MM.1S (cell line): ENCODE results near the gene DNAAF3.
A peak's percentile ranks its signal among the peaks of the same experiment; 100 is the strongest.

Experiments used
- DNase-seq: peaks from one replicate; pipeline ENCODE4 v3.0.0-alpha.2; 2015
- H2AFZ ChIP-seq: fragments of 300-600 bp; sonication (generic); 2 replicates; pipeline ENCODE4 v1.6.0; 2016; ENCODE audit warnings: antibody characterized with exemption, low read length
- H3F3A ChIP-seq: fragments of 300-600 bp; sonication (generic); 2 replicates; pipeline ENCODE4 v1.6.1; 2016; ENCODE audit warnings: mild to moderate bottlenecking, antibody characterized with exemption, low read length, moderate library complexity, mixed read lengths; ENCODE audit not compliant: insufficient read depth
- H3K27ac ChIP-seq: fragments of 300-600 bp; sonication (generic); 2 replicates; pipeline ENCODE4 v1.5.1; 2016; ENCODE audit warnings: mild to moderate bottlenecking, low read length
- H3K27me3 ChIP-seq: fragments of 300-600 bp; sonication (generic); replicated peaks from 2 replicates; pipeline ENCODE4 v1.6.0; 2016; ENCODE audit warnings: low read length; ENCODE audit not compliant: insufficient read depth
- H3K36me3 ChIP-seq: fragments of 300-600 bp; sonication (generic); replicated peaks from 2 replicates; pipeline ENCODE4 v1.6.1; 2016; ENCODE audit warnings: mild to moderate bottlenecking, low read length, mixed read lengths; ENCODE audit not compliant: insufficient read depth
- H3K4me1 ChIP-seq: fragments of 300-600 bp; sonication (generic); 2 replicates; pipeline ENCODE4 v1.6.1; 2016; ENCODE audit warnings: low read length, mixed read lengths
- H3K4me2 ChIP-seq: fragments of 300-600 bp; sonication (generic); 2 replicates; pipeline ENCODE4 v1.6.0; 2016; ENCODE audit warnings: low read depth, low read length
- H3K4me3 ChIP-seq: fragments of 300-600 bp; sonication (generic); 2 replicates; pipeline ENCODE4 v1.5.1; 2016; ENCODE audit warnings: low read length, mixed read lengths
- H3K79me2 ChIP-seq: fragments of 300-600 bp; sonication (generic); 2 replicates; pipeline ENCODE4 v1.6.1; 2016; ENCODE audit warnings: mixed run types, low read length, mixed read lengths
- H3K9ac ChIP-seq: fragments of 300-600 bp; sonication (generic); 2 replicates; pipeline ENCODE4 v1.6.1; 2016; ENCODE audit warnings: low read length, mixed read lengths
- H3K9me2 ChIP-seq: fragments of 300-600 bp; sonication (generic); replicated peaks from 2 replicates; pipeline ENCODE4 v1.6.1; 2016; ENCODE audit warnings: mild to moderate bottlenecking, low read length, mixed read lengths; ENCODE audit not compliant: insufficient read depth
- H3K9me3 ChIP-seq: fragments of 300-600 bp; sonication (generic); replicated peaks from 2 replicates; pipeline ENCODE4 v1.6.1; 2016; ENCODE audit warnings: mild to moderate bottlenecking, low read length, mixed read lengths; ENCODE audit not compliant: insufficient read depth
- H4K20me1 ChIP-seq: fragments of 300-600 bp; sonication (generic); 2 replicates; pipeline ENCODE4 v1.6.1; 2016; ENCODE audit warnings: mild to moderate bottlenecking, low read length, moderate library complexity, mixed read lengths; ENCODE audit not compliant: insufficient read depth
- EZH2 ChIP-seq: fragments of 300-600 bp; sonication (generic); optimal IDR thresholded peaks from 2 replicates; pipeline ENCODE3; 2017; ENCODE audit warnings: low read depth, mild to moderate bottlenecking, antibody characterized with exemption, low read length, mixed read lengths
- EZH2phosphoT487 ChIP-seq: fragments of 300-600 bp; sonication (generic); IDR thresholded peaks from 2 replicates; pipeline ENCODE4 v1.6.1; 2018; ENCODE audit warnings: antibody characterized with exemption, low read length
- TF ChIP-seq, protein P1 (sequence below): fragments of 300-600 bp; sonication (generic); IDR thresholded peaks from 2 replicates; pipeline ENCODE4 v1.5.1; 2016; ENCODE audit warnings: antibody characterized with exemption, low read length, mixed read lengths

Gene DNAAF3

DNA sequence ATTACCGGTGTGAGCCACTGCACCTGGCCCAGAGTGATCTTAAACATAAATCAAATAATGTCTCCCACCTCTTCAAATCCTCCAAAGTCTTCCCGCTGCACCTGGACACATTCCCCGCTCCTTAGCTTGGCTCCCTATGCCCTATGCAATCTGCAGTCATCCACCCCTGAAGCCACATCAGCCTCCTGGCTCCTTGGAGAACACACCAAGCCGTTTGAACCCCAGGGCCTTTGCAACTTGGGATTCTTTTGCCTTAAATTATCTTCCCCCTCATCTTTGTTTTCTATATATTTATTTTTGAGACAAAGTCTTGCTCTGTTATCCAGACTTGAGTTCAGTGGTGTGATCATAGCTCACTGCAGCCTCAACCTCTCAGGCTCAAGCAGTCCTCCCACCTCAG lies 2.7 kb upstream of the DNAAF3 start:
- H3K36me3 ChIP-seq, result no peaks in the 10 kb centered on the region
- H3F3A ChIP-seq, result no peaks in the 10 kb centered on the region
- TF ChIP-seq EZH2phosphoT487 (no peak), EZH2 (no peak)
- TF ChIP-seq, protein P1, sequence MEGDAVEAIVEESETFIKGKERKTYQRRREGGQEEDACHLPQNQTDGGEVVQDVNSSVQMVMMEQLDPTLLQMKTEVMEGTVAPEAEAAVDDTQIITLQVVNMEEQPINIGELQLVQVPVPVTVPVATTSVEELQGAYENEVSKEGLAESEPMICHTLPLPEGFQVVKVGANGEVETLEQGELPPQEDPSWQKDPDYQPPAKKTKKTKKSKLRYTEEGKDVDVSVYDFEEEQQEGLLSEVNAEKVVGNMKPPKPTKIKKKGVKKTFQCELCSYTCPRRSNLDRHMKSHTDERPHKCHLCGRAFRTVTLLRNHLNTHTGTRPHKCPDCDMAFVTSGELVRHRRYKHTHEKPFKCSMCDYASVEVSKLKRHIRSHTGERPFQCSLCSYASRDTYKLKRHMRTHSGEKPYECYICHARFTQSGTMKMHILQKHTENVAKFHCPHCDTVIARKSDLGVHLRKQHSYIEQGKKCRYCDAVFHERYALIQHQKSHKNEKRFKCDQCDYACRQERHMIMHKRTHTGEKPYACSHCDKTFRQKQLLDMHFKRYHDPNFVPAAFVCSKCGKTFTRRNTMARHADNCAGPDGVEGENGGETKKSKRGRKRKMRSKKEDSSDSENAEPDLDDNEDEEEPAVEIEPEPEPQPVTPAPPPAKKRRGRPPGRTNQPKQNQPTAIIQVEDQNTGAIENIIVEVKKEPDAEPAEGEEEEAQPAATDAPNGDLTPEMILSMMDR, result no peak
- H3K4me1 ChIP-seq, result peaks cover 4% of the 10 kb centered on the region; the same call in 1 of the 2 replicates
- H3K9me2 ChIP-seq, result no peaks in the 10 kb centered on the region
- H3K4me2 ChIP-seq, result no peak overlapping the region
- H3K9ac ChIP-seq, result no peak overlapping the region
- DNase-seq, result no peak
- no peak overlapping the region for H3K27ac ChIP-seq
- H2AFZ ChIP-seq, result no peak overlapping the region
- H3K79me2 ChIP-seq, result no peaks in the 10 kb centered on the region
- H4K20me1 ChIP-seq, result no peaks in the 10 kb centered on the region
- no peak overlapping the region for H3K4me3 ChIP-seq
- H3K27me3 ChIP-seq, result peaks cover 90% of the 10 kb centered on the region
- no peaks in the 10 kb centered on the region for H3K9me3 ChIP-seq

DNA sequence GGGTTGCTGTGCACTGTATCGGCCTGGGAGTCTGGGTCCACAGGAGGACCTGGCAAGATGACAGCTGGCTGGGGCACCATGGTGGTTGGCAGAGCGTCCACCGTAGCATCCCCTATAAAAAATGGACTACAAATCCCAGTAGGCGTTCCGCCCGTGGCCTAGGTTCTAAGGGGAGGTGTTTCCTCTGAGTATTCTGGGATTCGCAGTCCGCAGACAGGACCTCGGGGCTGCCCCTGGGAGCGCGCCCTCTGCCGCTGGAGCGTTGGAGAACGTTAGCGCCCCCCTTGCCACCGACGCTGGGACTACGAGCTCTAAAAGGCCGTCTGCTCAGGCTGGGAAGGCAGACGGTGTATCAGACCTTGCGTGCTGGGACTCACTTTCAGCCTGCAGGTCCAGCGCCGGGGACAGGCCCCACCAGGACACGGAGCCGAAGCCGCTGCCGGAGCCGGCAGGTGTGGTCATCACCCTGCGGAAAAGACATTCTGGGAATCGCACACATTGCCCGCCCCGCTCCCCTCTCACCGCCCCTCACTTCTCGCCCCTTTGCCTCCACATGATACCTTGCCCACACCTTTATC lies 372 bp downstream of the DNAAF3 start:
- no peaks in the 10 kb centered on the region for H4K20me1 ChIP-seq
- peak overlapping the region; percentile 77; the same call in 1 of the 2 replicates for H3K4me2 ChIP-seq
- peaks cover 83% of the 10 kb centered on the region for H3K27me3 ChIP-seq
- TF ChIP-seq EZH2 (no peak), EZH2phosphoT487 (no peak)
- TF ChIP-seq, protein P1, result peak; percentile 44
- peak; percentile 63 for DNase-seq
- H3K79me2 ChIP-seq, result no peaks in the 10 kb centered on the region
- H3K27ac ChIP-seq, result no peak overlapping the region
- H2AFZ ChIP-seq, result peak overlapping the region; percentile 68
- no peaks in the 10 kb centered on the region for H3K36me3 ChIP-seq
- H3K9me3 ChIP-seq, result no peaks in the 10 kb centered on the region
- peak overlapping the region; percentile 45 for H3K4me3 ChIP-seq
- H3K9me2 ChIP-seq, result no peaks in the 10 kb centered on the region
- no peaks in the 10 kb centered on the region for H3F3A ChIP-seq
- H3K4me1 ChIP-seq, result peaks cover 4% of the 10 kb centered on the region; the same call in 1 of the 2 replicates
- H3K9ac ChIP-seq, result no peak overlapping the region

DNA sequence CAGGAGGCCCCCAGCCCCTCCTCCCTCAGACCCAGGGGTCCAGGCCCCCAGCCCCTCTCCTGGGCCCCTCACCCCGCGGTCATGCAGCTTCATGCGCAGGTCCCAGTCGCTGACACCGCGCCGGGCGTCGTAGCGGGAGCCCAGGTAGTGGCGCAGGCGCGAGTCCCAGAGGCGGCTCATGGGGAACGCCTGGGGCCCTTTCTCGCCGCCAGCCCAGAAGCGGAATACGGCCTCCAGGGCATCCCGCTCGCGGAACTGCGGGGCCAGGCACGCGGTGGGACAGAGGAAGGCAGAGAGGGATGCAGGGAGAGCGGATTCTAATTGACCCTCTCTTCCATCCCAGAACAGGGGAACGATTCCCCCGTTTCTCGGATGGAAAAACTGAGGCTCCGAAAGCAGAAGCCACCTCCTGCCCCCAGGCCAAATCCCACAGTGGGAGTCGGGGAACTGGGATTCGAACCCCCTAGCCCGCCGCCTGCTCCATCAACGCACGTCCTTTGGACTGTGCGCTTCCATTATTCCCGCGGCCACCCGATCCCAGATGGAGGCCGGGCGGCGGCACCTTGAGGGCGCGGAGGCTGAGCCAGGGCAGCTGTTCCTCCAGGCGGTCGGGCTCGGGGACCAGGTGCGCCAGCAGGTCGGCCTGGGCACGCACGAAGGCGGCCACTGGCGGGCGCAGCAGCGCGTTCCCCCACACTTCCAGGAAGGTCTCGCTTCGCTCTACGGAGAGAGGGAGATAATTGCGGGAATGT lies 4.7 kb downstream of the DNAAF3 start:
- no peak for DNase-seq
- no peaks in the 10 kb centered on the region for H3K79me2 ChIP-seq
- no peaks in the 10 kb centered on the region; the same call in 1 of the 2 replicates for H3K4me1 ChIP-seq
- no peaks in the 10 kb centered on the region for H3K9me2 ChIP-seq
- peaks cover 72% of the 10 kb centered on the region for H3K27me3 ChIP-seq
- H3K27ac ChIP-seq, result no peak overlapping the region
- TF ChIP-seq EZH2 (no peak), EZH2phosphoT487 (no peak)
- TF ChIP-seq, protein P1, result no peak
- no peak overlapping the region for H3K4me2 ChIP-seq
- no peak overlapping the region for H3K9ac ChIP-seq
- H3K36me3 ChIP-seq, result no peaks in the 10 kb centered on the region
- no peaks in the 10 kb centered on the region for H3F3A ChIP-seq
- H4K20me1 ChIP-seq, result no peaks in the 10 kb centered on the region
- no peak overlapping the region for H2AFZ ChIP-seq
- no peak overlapping the region for H3K4me3 ChIP-seq
- H3K9me3 ChIP-seq, result no peaks in the 10 kb centered on the region
